AG04449 (cell line): Measurements from ENCODE around the gene EML1.

Source experiments
- CTCF ChIA-PET: fragments of 350-600 bp; formaldehyde crosslinking; extraction: SDS; loops from one replicate; lab custom pipeline; 2021; ENCODE audit warnings: antibody characterized with exemption; lab: Yijun Ruan, JAX
- POLR2A ChIA-PET: fragments of 400-600, 350-600 bp; formaldehyde crosslinking; extraction: SDS; loops from one replicate; lab custom pipeline; 2020; ENCODE audit warnings: antibody characterized with exemption, inconsistent platforms; lab: Yijun Ruan, JAX
- DNase-seq: peaks from one replicate; pipeline ENCODE4 v3.0.0-alpha.2; 2010; ENCODE audit warnings: low read depth, low spot score
- H3K4me3 ChIP-seq: 2 replicates; pipeline ENCODE4 v1.5.1; 2011; ENCODE audit warnings: low read depth, mild to moderate bottlenecking, control low read depth, low read length
- CTCF ChIP-seq: IDR thresholded peaks from one replicate; pipeline ENCODE4 v1.5.1; 2011; ENCODE audit warnings: mild to moderate bottlenecking, moderate library complexity, low read length, control low read depth, inconsistent platforms; ENCODE audit not compliant: insufficient read depth; ENCODE audit errors: missing control alignments

The EML1 gene

GRCh38 chr14:99929601-99930000, 136.4 kb downstream of the EML1 start:
- H3K4me3 ChIP-seq, result no peak overlapping the region
- TF ChIP-seq CTCF, result no peak
- no peak for DNase-seq
- POLR2A ChIA-PET, result no interaction called here
- CTCF ChIA-PET, result interaction anchor here (0.8 to 2.8 kb wide), 2 partner anchors 17 to 178 kb away, joined by 3 to 22 read pairs; no protein-coding TSS in a partner anchor

- no peak for DNase-seq
- no peak for TF ChIP-seq CTCF
- H3K4me3 ChIP-seq, result no peak overlapping the region
- ChIA-PET CTCF (interaction anchor here (1.4 to 2.8 kb wide), 3 partner anchors 10 to 201 kb away, joined by 4 to 22 read pairs (median 4); no protein-coding TSS in a partner anchor), POLR2A (no interaction called here)
Observed at GRCh38 chr14:99930420-99931274, 137.4 kb downstream of the EML1 start.

- no peak for TF ChIP-seq CTCF
- CTCF ChIA-PET, result interaction anchor here (1.0 to 2.8 kb wide), 4 partner anchors 9 to 201 kb away, joined by 4 to 22 read pairs (median 4); no protein-coding TSS in a partner anchor
Observed at GRCh38 chr14:99931308-99931707, 138.1 kb downstream of the EML1 start.

GRCh38 chr14:99936056-99936455, 142.8 kb downstream of the EML1 start:
- no peak overlapping the region for H3K4me3 ChIP-seq
- TF ChIP-seq CTCF, result no peak
- ChIA-PET CTCF (interaction anchor here (1.0 to 5.0 kb wide), 3 partner anchors 10 to 272 kb away, joined by 3 to 34 read pairs (median 4); no protein-coding TSS in a partner anchor), POLR2A (no interaction called here)
- DNase-seq, result no peak

More at GRCh38 chr14:99931308-99931707, 138.1 kb downstream of the EML1 start:
- no peak overlapping the region for H3K4me3 ChIP-seq
- POLR2A ChIA-PET, result no interaction called here
- DNase-seq, result no peak

GRCh38 chr14:99936738-99937474, 143.7 kb downstream of the EML1 start:
- CTCF ChIA-PET, result interaction anchor here (1.1 to 5.0 kb wide), 3 partner anchors 8 to 12 kb away, joined by 3 to 34 read pairs (median 4); no protein-coding TSS in a partner anchor
- H3K4me3 ChIP-seq, result no peak overlapping the region
- no peak for TF ChIP-seq CTCF

More at GRCh38 chr14:99936738-99937474, 143.7 kb downstream of the EML1 start:
- POLR2A ChIA-PET, result no interaction called here
- DNase-seq, result no peak
